Stimulated activated CD4-positive, alpha-beta T cell treated with anti-CD3 and anti-CD28 coated beads, Interleukin-4, amount 100 ng/mL, for 48 hours (primary cell): Measurements from ENCODE around the gene MSI2.

ENCODE experiments used
- DNase-seq, 2 donors: peaks; one replicate each; pipeline ENCODE4 v3.0.0-alpha.2; 2020; ENCODE audit warnings: low read depth in 2 of 2

Gene MSI2

DNA sequence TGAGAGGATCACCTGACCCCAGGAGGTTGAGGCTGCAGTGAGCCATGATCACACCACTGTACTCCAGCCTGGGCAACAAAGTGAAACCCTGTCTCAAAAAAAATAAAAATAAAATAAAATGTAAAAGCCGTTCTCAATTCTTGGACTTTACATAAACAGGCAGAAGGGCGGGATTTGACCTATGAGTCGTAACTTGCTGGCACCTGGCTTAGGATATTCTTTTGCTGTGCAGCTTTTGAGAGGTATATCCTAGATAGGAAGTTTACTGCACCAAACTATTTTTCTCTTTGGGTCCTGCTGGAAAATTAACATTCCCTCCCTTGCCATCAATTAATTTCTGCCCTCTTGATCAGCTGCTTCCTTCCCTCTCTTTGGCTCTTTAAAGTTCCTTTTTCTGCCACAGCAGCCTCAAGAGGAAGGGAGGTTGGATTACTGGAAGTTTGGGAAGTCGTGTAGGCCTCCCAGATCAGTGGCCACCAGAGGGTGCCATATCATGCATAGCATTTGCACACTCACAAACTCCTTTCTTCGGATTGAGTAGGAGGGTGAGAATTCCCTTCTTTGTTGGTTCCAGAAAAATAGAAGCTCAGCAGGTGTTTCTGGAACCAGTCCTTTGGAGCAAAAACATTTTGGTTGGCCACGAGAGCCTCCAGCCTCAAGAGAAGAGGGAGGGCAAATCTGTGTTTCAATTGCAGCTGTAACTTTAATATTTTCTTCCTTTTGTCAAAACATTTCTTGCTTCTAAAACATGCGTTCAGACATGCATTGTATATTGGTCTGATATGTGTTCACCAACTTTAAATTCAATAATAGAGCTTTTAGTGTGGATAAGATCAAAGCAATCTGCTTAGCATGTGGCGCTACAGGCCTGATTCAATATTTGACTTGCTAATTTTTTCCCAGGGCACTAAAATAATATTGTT, 341.5 kb downstream of the MSI2 start:
- peak in 1 of 2 donors; percentile 23 for DNase-seq

DNA sequence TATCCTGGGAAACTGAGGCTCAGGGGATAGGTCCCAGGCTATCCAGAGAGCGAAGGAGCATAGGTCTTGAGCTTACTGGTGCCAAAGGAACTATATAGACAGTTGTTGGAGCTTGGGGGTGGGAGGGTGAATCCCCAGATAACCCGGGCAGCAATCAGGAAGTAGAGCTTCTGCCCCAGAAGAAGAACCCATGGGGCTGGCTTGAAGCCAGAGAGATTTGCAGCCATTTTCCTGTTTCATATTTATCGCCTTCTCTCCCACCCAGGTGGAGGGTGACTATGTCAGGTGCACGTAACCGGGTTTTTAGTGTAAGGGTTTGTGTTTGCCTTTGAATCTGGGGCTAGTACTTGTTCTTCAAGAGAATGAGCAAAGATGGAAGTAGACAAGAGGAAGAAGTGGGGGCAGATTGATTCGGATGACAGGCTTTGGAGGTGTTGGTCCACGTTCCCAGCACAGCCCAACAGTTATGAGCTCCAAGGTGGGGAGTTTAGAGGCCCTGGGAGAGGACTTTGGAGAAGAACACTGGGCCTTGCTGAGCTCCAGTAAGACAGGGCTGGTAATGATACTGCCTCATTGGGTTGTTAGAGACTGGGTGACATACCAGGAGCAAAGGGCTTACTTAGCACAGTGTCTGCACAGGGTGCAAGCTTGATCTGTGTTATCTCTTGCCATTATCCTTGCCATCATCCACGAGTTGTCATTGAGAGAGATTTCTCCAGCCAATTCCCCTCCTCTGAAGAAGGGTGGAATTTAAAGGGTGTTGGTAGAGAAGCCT, 343.1 kb downstream of the MSI2 start:
- DNase-seq, result no peak

DNA sequence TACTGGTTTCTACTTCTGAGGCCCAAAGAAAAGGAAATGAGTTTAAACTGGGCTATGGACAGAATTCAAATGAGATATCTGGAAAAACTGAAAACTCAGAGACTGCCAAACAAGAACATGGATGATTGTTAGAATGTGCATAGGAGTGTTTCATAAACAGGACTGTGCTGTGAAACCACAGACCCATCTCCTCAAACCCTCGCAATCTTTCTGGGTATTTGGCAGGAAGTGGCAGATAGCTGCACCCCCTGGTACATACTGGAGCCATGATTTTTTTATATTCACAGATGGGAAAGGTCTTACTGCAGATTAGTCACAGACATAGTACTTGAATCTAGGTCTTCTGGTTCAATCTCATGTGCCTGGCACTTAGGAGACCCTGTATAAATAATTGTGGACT, 343.8 kb downstream of the MSI2 start:
- no peak for DNase-seq

DNA sequence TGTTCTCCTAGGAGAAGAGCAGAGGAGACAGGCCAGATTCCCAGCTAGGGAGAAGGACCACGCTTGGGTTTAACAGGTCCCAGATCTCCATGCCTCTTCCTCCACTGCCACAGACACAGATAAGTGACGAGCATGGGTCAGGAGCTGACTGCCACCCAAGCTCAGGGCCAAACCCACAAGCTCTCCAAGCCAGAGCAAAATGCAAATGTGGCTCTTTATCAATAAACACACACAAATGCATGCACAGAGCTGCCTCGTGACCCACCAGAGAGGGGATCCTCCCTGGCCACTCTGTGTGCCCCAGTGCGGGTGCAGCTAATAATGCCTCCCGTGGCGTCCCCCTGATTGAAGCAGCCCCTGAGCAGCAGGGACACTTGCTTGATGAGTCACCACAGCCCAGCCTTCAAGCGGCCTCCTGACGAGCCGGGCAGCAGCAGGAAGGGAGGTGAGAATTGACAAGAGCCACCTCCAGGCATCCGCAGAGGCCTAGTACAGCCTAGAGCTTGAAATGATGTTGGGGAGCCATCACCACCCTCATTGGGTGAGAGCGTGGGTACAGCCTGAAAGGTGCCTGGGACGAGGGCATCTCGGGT, 344.9 kb downstream of the MSI2 start:
- DNase-seq, result no peak

DNA sequence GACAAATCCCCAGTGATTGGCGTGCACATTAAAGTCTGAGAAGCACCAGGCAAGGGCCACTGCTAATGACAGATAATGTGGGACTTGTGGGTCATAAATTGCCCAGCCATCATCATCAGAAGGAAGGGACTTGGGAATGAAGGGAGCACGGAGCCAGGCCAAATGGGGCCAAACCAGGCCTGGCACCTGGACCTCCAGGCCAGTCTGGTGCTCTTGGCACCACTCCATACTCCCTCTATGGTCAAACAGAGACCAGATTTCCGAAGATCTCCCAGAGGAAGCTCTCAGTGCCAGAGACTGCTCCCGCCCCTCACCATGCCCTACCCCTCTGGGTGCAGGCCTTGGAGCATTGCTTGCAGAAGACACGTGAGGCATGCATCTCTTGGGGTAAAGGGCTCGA, 346.6 kb downstream of the MSI2 start:
- DNase-seq, result no peak

GRCh38 chr17:57603546-57603945, 347.2 kb downstream of the MSI2 start:
- no peak for DNase-seq

DNA sequence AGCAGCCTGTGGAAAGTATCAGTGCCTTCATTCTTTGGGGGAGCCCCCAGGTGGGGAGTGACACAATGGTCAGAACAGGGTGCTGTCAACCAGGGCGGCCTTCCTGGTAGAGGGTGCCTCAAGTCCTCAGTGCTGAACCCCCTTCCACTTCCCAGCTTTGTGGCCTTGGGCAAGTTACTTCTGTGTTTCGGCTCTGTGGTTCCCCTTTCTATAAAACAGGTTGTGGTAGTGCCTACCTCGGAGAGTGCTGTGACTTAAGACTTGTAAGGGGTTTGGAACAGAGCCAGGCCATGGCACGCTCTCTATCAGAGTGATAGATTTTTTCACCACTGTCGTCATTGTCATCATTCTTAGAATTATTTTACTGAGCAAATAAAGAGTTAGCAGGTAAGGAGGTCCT, 347.7 kb downstream of the MSI2 start:
- peak; percentile 47 to 62 for DNase-seq

DNA sequence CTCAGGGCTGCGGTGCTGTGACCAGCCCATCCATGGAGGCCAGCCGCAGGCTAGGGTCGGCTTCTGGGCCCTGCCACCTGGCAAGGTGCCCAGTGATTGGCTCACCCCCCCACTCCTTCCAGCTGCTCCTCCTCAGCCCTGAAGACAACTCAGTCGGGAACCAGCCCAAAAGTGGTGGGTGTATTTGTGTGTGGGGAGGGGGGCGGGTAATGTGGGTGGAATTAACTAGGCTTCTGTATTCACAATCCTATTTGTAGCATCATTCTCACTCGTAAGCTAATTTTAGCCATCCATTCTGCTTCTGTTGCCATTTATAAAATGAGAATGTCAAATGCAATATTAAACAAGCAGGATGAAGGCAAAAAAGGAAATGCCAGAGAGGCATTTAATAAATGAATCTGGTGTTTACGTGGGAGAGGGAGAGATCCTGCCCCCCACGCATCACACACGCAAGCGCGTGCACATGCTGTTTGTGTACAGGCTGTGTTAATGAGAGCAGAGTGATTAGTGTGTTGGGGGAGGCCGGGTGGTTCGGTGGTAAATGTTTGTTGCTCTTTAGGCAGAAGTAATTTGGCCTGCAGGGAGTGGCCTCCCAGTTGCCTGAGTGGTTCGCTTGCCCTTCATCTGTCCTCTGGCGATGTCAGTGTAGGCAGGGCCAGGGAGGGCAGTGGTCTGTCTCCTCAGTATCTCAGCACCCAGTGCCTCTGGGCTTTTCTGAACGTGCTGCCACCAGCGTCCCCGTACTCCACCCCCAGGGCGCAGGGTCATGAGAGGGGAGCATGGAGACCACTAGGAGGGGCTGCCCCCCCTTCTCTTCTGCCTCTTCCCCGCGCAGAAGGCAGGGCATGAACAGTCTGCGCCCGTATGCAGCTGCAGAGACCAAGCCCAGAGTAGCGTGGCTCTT, 348.7 kb downstream of the MSI2 start:
- DNase-seq, result peak in 1 of 2 donors; percentile 16

DNA sequence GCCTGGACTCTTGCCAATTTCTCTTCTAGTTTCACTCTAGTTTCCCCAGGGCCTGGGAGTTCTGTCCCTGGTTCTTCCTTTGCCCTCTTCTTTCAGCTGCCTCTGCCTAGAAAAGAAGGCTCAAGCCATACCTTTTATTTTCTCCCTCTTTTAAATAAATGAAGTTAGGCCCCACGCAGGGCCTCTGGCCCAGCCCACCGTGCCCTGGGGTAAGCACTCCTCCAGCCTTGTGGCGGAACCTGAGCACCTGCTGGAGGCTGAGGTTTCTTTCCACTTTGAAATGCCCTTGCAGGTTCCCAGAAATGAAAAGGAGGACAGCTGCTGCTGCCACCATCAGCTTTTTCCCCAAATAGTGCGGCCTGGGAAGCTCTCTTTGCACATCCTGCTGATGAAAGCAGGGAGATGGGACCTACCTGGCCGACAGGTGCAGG, 349.4 kb downstream of the MSI2 start:
- DNase-seq, result no peak

GRCh38 chr17:57606111-57606875, 350.0 kb downstream of the MSI2 start:
- DNase-seq, result no peak

DNA sequence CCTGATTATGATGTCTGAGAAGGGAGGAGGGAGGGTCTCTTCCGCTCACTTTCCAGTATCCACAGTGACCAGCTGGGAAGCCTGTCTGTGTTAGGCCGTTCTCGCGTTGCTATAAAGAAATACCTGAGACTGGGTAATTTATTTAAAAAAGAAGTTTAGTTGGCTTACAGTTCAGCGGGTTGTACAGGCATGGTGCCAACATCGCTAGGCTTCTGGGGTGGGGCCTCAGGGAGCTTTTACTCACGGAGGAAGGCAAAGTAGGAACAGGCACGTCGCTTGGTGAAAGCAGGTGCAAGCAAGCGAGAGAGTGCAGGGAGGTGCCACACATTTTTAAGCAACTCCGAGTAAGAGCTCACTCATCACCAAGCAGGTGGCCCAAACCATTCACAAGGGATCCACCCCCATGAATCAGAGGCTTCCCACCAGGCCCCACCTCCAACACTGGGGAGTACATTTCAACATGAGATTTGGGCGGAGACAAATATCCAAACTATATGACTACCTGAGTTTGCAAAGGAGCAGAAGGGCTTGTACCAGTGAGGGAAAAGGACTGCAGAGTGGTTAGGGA, 351.3 kb downstream of the MSI2 start:
- no peak for DNase-seq

GRCh38 chr17:57608369-57609124, 352.2 kb downstream of the MSI2 start:
- DNase-seq, result no peak

GRCh38 chr17:57609125-57609877, 353.0 kb downstream of the MSI2 start:
- DNase-seq, result no peak

GRCh38 chr17:57609878-57610270, 353.6 kb downstream of the MSI2 start:
- DNase-seq, result no peak

GRCh38 chr17:57612202-57613071, 356.1 kb downstream of the MSI2 start:
- DNase-seq, result no peak

GRCh38 chr17:57614742-57615141, 358.4 kb downstream of the MSI2 start:
- no peak for DNase-seq

DNA sequence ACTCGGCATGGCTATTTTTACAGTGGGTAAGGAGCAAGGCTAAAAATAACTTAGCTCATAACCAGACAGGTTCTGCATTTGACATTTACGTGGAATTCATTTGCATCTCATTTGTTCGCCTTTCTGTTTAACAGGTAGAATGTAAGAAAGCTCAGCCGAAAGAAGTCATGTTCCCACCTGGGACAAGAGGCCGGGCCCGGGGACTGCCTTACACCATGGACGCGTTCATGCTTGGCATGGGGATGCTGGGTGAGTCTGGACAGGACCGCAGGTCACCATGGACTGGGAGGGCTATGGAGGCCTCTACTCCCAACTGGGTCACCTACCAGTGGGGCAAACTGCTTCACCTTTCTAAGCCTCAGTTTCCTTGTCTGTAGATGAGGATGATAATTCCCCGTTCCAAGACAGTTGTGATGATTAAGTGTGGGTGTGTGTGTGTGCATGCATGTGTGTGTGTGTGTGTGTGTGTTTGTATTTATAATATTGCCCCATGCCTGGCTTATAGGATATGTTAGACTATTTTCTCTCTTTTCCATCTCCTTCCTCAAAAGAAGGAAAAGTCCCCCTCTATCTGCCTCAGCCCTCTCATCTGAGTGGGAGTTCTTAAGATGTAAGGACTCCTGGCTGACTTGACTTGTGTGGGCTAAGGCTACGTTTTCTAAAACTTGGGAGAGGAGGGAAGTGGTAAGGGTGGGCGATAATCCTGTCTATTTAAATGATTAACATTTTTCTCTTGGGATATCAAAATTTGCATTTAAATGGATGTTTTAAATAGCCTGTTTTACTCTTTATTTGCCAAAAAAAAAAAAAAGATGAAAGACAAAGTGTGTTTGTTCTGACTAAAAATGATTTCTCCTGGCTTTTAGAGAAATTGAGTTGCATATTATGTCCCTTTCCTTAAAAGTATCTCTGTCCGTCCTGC, 359.8 kb downstream of the MSI2 start:
- no peak for DNase-seq
